ENCODE results near the gene EPB41L2. TPM values are rescaled to one million over a fixed set of nuclear protein-coding genes. Genes with fewer than 3 reads are reported as not detected.
"Not testable (repeated sequence)": the region's sequence is repeated elsewhere in the genome, so short reads cannot be mapped to it uniquely, and the experiment has no call there.

The EPB41L2 gene
- total RNA-seq, 1 donor from 2014 or later, result 16.5 TPM

GRCh38 chr6:130922922-130923321 lies 140.1 kb downstream of the EPB41L2 start:
- Mint-ChIP-seq H3K36me3 (ENCODE audit: low read depth) (no peaks in the 10 kb centered on the region), H3K9me3 (no peaks in the 10 kb centered on the region), H3K4me1 (no peaks in the 10 kb centered on the region), H3K4me3 (no peak overlapping the region), H3K27me3 (no peaks in the 10 kb centered on the region), H3K27ac (no peak overlapping the region)
- DNase-seq, result no peak
- intact Hi-C loops (cut with micrococcal nuclease), result no loop called here

DNA sequence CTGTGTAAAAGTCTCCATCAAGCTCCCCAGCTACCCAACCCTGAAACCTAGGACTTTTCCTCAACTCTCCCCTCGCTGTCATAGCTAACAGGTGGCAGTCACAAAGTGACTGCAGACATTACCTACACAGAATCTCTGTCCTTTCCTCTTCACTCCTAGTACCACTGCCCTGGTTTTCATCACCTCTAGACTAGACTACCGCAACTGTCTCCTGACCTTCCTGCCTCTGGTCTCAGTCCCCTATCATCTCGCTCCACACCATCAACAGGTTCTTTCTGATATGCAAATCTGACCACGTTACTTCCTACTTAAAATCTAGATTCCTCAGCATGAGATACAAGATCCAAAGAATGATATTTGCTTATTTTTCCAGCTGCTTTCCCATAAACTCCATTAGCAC lies 142.1 kb downstream of the EPB41L2 start:
- no peaks in the 10 kb centered on the region for H3K9me3 Mint-ChIP-seq
- intact Hi-C loops (cut with micrococcal nuclease), result no loop called here
- H3K4me3 Mint-ChIP-seq, result no peak overlapping the region
- no peaks in the 10 kb centered on the region for H3K36me3 Mint-ChIP-seq (ENCODE audit: low read depth)
- no peaks in the 10 kb centered on the region for H3K4me1 Mint-ChIP-seq
- H3K27ac Mint-ChIP-seq, result no peak overlapping the region
- peaks cover 5% of the 10 kb centered on the region for H3K27me3 Mint-ChIP-seq
- no peak for DNase-seq

DNA sequence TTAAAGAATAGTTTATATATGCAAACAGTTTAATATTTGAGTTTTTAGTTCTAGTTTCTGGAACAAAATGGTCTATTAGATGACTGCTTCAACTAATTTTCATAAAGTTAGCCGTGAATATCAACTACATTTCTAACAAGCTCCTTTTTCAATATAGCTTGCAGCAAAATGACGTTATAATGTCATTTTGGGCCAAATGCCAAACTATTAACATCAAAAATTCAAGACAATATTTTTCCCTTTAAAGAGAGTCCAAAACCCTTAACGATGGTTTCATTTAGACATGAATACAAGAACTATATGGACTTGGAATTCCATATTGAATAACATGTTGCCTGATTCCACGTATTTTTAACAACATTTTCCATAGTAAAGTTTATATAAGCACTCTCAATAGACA lies 144.9 kb downstream of the EPB41L2 start:
- Mint-ChIP-seq H3K4me3 (no peak overlapping the region), H3K36me3 (ENCODE audit: low read depth) (no peaks in the 10 kb centered on the region), H3K27me3 (peaks cover 5% of the 10 kb centered on the region), H3K9me3 (no peaks in the 10 kb centered on the region), H3K4me1 (peaks cover 2% of the 10 kb centered on the region), H3K27ac (no peak overlapping the region)
- intact Hi-C loops (cut with micrococcal nuclease), result no loop called here
- no peak for DNase-seq

DNA sequence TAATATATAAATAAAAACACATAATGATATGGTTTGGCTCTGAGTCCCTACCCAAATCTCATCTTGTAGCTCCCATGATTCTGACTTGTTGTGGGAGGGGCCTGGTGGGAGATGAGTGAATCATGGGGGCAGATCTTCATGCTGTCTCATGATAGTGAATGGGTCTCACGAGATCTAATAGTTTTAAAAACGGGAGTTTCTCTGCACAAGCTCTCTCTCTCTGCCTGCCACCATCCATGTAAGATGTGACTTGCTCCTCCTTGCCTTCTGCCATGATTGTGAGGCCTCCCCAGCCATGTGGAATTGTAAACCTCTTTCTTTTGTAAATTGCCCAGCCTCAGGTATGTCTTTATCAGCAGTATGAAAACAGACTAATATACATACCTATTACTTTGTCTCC lies 147.4 kb downstream of the EPB41L2 start:
- intact Hi-C loops (cut with micrococcal nuclease); H3K9me3 Mint-ChIP-seq; H3K4me3 Mint-ChIP-seq; H3K27ac Mint-ChIP-seq; H3K27me3 Mint-ChIP-seq; DNase-seq; H3K36me3 Mint-ChIP-seq (ENCODE audit: low read depth): not testable (repeated sequence)
- H3K4me1 Mint-ChIP-seq, result peaks cover 10% of the 10 kb centered on the region

GRCh38 chr6:130913120-130913519 lies 149.9 kb downstream of the EPB41L2 start:
- intact Hi-C loops (cut with micrococcal nuclease), result no loop called here
- no peak overlapping the region for H3K4me3 Mint-ChIP-seq
- DNase-seq, result peak; percentile 72
- H3K9me3 Mint-ChIP-seq, result no peaks in the 10 kb centered on the region
- H3K27ac Mint-ChIP-seq, result no peak overlapping the region
- peaks cover 5% of the 10 kb centered on the region for H3K27me3 Mint-ChIP-seq
- no peaks in the 10 kb centered on the region for H3K36me3 Mint-ChIP-seq (ENCODE audit: low read depth)
- peaks cover 10% of the 10 kb centered on the region for H3K4me1 Mint-ChIP-seq

DNA sequence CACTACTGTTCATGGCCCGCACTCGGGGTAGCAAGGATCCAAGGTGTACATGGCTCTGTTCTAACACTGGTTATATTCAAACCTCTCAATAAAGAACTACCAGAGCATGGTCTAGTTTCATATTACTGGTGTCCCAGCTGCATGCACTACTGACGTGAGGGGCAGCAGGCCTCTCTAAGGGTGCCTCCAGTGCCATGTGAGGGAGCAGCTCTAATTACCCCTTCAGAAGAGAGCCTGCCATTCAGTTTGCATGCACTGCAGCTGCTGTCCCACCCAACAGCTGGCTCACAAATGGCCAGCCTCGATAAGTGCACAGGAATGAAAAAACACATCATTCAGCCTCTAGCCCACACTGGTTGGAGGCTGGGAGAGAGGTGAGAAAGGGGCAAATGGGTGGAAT lies 150.6 kb downstream of the EPB41L2 start:
- intact Hi-C loops (cut with micrococcal nuclease), result no loop called here
- peaks cover 3% of the 10 kb centered on the region for H3K27me3 Mint-ChIP-seq

GRCh38 chr6:130908958-130909357 lies 154.1 kb downstream of the EPB41L2 start:
- Mint-ChIP-seq H3K36me3 (ENCODE audit: low read depth) (no peaks in the 10 kb centered on the region), H3K27me3 (peaks cover 2% of the 10 kb centered on the region)
- intact Hi-C loops (cut with micrococcal nuclease), result no loop called here

More for the DNA sequence above, 150.6 kb downstream of the EPB41L2 start:
- no peaks in the 10 kb centered on the region for H3K36me3 Mint-ChIP-seq (ENCODE audit: low read depth)
- DNase-seq, result no peak
- H3K27ac Mint-ChIP-seq, result no peak overlapping the region
- no peak overlapping the region for H3K4me3 Mint-ChIP-seq
- no peaks in the 10 kb centered on the region for H3K9me3 Mint-ChIP-seq
- peaks cover 10% of the 10 kb centered on the region for H3K4me1 Mint-ChIP-seq

GRCh38 chr6:130908188-130908587 lies 154.9 kb downstream of the EPB41L2 start:
- H3K36me3 Mint-ChIP-seq (ENCODE audit: low read depth), result no peaks in the 10 kb centered on the region
- no peak overlapping the region for H3K27ac Mint-ChIP-seq
- H3K4me3 Mint-ChIP-seq, result no peak overlapping the region
- H3K27me3 Mint-ChIP-seq, result peaks cover 2% of the 10 kb centered on the region
- H3K9me3 Mint-ChIP-seq, result no peaks in the 10 kb centered on the region
- DNase-seq, result no peak
- intact Hi-C loops (cut with micrococcal nuclease), result no loop called here
- peaks cover 8% of the 10 kb centered on the region for H3K4me1 Mint-ChIP-seq

More at GRCh38 chr6:130908958-130909357, 154.1 kb downstream of the EPB41L2 start:
- H3K4me3 Mint-ChIP-seq, result no peak overlapping the region
- no peak for DNase-seq
- no peaks in the 10 kb centered on the region for H3K9me3 Mint-ChIP-seq
- peaks cover 10% of the 10 kb centered on the region for H3K4me1 Mint-ChIP-seq
- H3K27ac Mint-ChIP-seq, result no peak overlapping the region

GRCh38 chr6:130907687-130908086 lies 155.4 kb downstream of the EPB41L2 start:
- DNase-seq, result no peak
- peaks cover 3% of the 10 kb centered on the region for H3K4me1 Mint-ChIP-seq
- H3K27ac Mint-ChIP-seq, result no peak overlapping the region
- H3K9me3 Mint-ChIP-seq, result no peaks in the 10 kb centered on the region
- H3K36me3 Mint-ChIP-seq (ENCODE audit: low read depth), result no peaks in the 10 kb centered on the region
- intact Hi-C loops (cut with micrococcal nuclease), result no loop called here
- H3K27me3 Mint-ChIP-seq, result peaks cover 2% of the 10 kb centered on the region
- no peak overlapping the region for H3K4me3 Mint-ChIP-seq

DNA sequence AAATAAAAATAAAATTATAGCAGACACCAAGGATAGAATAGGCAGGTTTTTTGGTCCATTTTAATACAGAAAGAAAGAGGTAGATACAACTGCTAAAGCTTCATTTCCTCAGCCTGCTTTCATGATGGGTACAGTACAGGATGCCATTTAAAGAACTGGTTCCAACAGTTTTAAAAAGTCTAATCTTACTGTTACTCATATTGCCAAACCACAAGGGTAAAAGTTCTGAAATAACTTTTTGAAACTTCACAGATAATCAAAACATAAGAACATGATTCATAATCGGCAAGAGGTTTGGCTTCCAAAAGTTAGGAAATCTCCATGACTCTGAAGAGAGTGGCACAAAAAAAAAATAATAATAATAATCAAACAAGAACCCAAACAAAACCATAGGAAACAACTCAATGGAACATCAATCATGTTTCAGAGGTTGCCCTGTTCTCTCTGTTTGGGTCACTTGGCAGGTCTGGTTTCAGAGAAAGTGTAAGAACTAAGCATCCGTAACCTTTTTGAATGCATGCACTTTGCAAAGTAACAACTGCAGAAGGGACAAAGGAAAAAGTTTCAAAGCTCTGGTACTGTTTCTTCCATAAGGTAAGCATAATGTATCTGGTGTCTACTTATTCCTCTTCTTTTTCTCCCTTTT lies 156.2 kb downstream of the EPB41L2 start:
- Mint-ChIP-seq H3K4me3 (no peak overlapping the region), H3K27me3 (peaks cover 2% of the 10 kb centered on the region), H3K9me3 (no peaks in the 10 kb centered on the region), H3K4me1 (no peaks in the 10 kb centered on the region), H3K27ac (no peak overlapping the region), H3K36me3 (ENCODE audit: low read depth) (no peaks in the 10 kb centered on the region)
- no peak for DNase-seq
- intact Hi-C loops (cut with micrococcal nuclease), result no loop called here

- H3K36me3 Mint-ChIP-seq (ENCODE audit: low read depth), result no peaks in the 10 kb centered on the region
- H3K9me3 Mint-ChIP-seq, result no peaks in the 10 kb centered on the region
- H3K4me3 Mint-ChIP-seq, result no peak overlapping the region
- DNase-seq, result no peak
- intact Hi-C loops (cut with micrococcal nuclease), result no loop called here
- H3K27ac Mint-ChIP-seq, result no peak overlapping the region
- peaks cover 2% of the 10 kb centered on the region for H3K27me3 Mint-ChIP-seq
- H3K4me1 Mint-ChIP-seq, result no peaks in the 10 kb centered on the region
Measured at GRCh38 chr6:130903602-130904001, 159.4 kb downstream of the EPB41L2 start.

DNA sequence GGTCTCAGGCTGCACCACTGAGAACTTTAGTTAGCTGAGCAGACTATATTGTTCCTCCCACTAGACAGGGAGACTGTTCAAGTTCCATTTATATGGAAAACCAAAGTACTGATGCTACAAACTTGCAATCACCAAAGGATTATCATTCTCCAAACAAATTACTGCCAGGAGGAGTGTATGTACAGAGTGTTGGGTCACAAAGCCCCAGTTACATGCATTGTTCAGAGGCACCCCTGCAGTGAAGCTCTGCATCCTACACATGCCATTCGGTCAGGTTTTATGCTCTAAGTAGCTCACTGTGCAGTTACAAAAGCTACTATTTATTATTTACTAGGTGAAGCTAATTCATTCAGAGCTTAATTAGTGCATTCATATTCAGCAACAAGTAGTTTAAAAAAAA lies 160.0 kb downstream of the EPB41L2 start:
- Mint-ChIP-seq H3K4me1 (no peaks in the 10 kb centered on the region), H3K36me3 (ENCODE audit: low read depth) (no peaks in the 10 kb centered on the region), H3K9me3 (no peaks in the 10 kb centered on the region), H3K4me3 (no peak overlapping the region), H3K27ac (no peak overlapping the region), H3K27me3 (peaks cover 2% of the 10 kb centered on the region)
- DNase-seq, result no peak
- intact Hi-C loops (cut with micrococcal nuclease), result no loop called here

GRCh38 chr6:130900913-130901312 lies 162.1 kb downstream of the EPB41L2 start:
- Mint-ChIP-seq H3K4me3 (no peak overlapping the region), H3K36me3 (ENCODE audit: low read depth) (no peaks in the 10 kb centered on the region), H3K9me3 (no peaks in the 10 kb centered on the region), H3K4me1 (no peaks in the 10 kb centered on the region), H3K27ac (no peak overlapping the region), H3K27me3 (no peaks in the 10 kb centered on the region)
- intact Hi-C loops (cut with micrococcal nuclease), result no loop called here
- DNase-seq, result no peak

GRCh38 chr6:130896249-130896648 lies 166.8 kb downstream of the EPB41L2 start:
- Mint-ChIP-seq H3K36me3 (ENCODE audit: low read depth) (no peaks in the 10 kb centered on the region), H3K27ac (no peak overlapping the region), H3K9me3 (no peaks in the 10 kb centered on the region), H3K4me1 (no peaks in the 10 kb centered on the region), H3K4me3 (no peak overlapping the region), H3K27me3 (no peaks in the 10 kb centered on the region)
- no peak for DNase-seq
- intact Hi-C loops (cut with micrococcal nuclease), result no loop called here

DNA sequence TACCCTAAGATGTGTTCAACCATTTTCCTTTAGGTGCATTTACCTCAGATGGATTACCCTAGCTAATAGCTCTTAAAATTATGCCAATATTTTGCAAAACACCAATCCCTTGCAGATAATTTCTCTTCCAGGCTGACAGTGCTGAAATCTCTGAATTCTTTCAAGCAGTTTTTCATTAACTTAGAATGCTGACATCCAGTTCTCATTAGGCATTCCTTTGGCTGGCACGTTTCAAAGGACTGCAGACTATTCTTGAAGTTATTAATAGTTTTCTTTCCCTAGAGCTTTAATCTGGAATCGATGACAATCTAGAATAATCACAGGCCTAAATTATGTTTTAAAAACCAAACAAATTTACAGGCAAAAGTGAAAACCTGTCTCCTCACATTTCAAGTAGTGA lies 167.5 kb downstream of the EPB41L2 start:
- DNase-seq, result no peak
- Mint-ChIP-seq H3K36me3 (ENCODE audit: low read depth) (no peaks in the 10 kb centered on the region), H3K4me1 (no peaks in the 10 kb centered on the region), H3K9me3 (no peaks in the 10 kb centered on the region), H3K27ac (no peak overlapping the region), H3K4me3 (no peak overlapping the region), H3K27me3 (no peaks in the 10 kb centered on the region)
- intact Hi-C loops (cut with micrococcal nuclease), result no loop called here

Data from activated CD4-positive, alpha-beta T cell treated with anti-CD3 and anti-CD28 coated beads, Interleukin-2, amount 10 ng/mL, durations not matched to agents 24 days and 14 days (primary cell).